Brain pericyte (primary cell): Measurements from ENCODE around the gene VEGFA.

ENCODE experiments used
- DNase-seq: peaks from one replicate; pipeline ENCODE4 v3.0.0-alpha.2; 2012; ENCODE audit warnings: low read depth, low spot score

The VEGFA gene

GRCh38 chr6:43772681-43773049 lies 2.7 kb downstream of the VEGFA start:
- DNase-seq: no peak

GRCh38 chr6:43773050-43773979 lies 3.3 kb downstream of the VEGFA start:
- no peak for DNase-seq

GRCh38 chr6:43773980-43774775 lies 4.2 kb downstream of the VEGFA start:
- no peak for DNase-seq

- DNase-seq: no peak
Measured at GRCh38 chr6:43774776-43775534, 4.9 kb downstream of the VEGFA start.

- no peak for DNase-seq
Measured at GRCh38 chr6:43775535-43775885, 5.5 kb downstream of the VEGFA start.

- DNase-seq: no peak
Measured at GRCh38 chr6:43776115-43776798, 6.2 kb downstream of the VEGFA start.

GRCh38 chr6:43776799-43777776 lies 7.1 kb downstream of the VEGFA start:
- DNase-seq: no peak

GRCh38 chr6:43778131-43778855 lies 8.3 kb downstream of the VEGFA start:
- no peak for DNase-seq

- DNase-seq: no peak
Measured at GRCh38 chr6:43778976-43779851, 9.2 kb downstream of the VEGFA start.

- DNase-seq: no peak
Measured at GRCh38 chr6:43779852-43780236, 9.8 kb downstream of the VEGFA start.

- no peak for DNase-seq
Measured at GRCh38 chr6:43780293-43780692, 10.3 kb downstream of the VEGFA start.

GRCh38 chr6:43780941-43781928 lies 11.2 kb downstream of the VEGFA start:
- DNase-seq: no peak

- DNase-seq: no peak
Measured at GRCh38 chr6:43781941-43782704, 12.1 kb downstream of the VEGFA start.

GRCh38 chr6:43782764-43783513 lies 12.9 kb downstream of the VEGFA start:
- DNase-seq: no peak

- DNase-seq: no peak
Measured at GRCh38 chr6:43784049-43784855, 14.2 kb downstream of the VEGFA start.
